Sigmoid colon (tissue), 7 donors: ENCODE measurements around the gene ARHGAP22. TPM values are rescaled to one million over a fixed set of nuclear protein-coding genes. Genes with fewer than 3 reads are reported as not detected.

ENCODE experiments used
- DNase-seq: peaks from one replicate; pipeline ENCODE4 v3.0.0-alpha.2; 2019
- H3K27ac ChIP-seq, 4 donors: fragments of 200-600 bp; sonication (generic); one replicate each; pipeline ENCODE4 v1.5.1; 2016 to 2019; ENCODE audit warnings: mild to moderate bottlenecking in 1 of 4
- H3K27me3 ChIP-seq, 3 donors: fragments of 200-600 bp; sonication (generic); one replicate each; pipeline ENCODE4 v1.5.1; 2019; ENCODE audit warnings: mild to moderate bottlenecking in 1 of 3
- H3K36me3 ChIP-seq, 4 donors: fragments of 200-600 bp; sonication (generic); one replicate each; pipeline ENCODE4 v1.5.1; 2016 to 2019
- H3K4me1 ChIP-seq, 4 donors: fragments of 200-600 bp; sonication (generic); one replicate each; pipeline ENCODE4 v1.5.1; 2017 to 2019
- H3K4me3 ChIP-seq, 4 donors: fragments of 200-600 bp; sonication (generic); one replicate each; pipeline ENCODE4 v1.5.1; 2017 to 2019; ENCODE audit warnings: mild to moderate bottlenecking in 2 of 4, moderate library complexity in 1 of 4
- H3K9me3 ChIP-seq, 4 donors: fragments of 200-600 bp in 3 of 4; sonication (generic) in 3 of 4; one replicate each; pipeline versions ENCODE4 v1.5.1 to v1.6.1; 2013 to 2019
- CTCF ChIP-seq, 4 experiments: fragments of 450-650 bp in 3 of 4; fragments of 200-600 bp in 1 of 4; IDR thresholded peaks; one replicate each; pipeline ENCODE4 v1.5.1; 2016 to 2019; ENCODE audit warnings: antibody characterized with exemption in 4 of 4, mild to moderate bottlenecking in 3 of 4, moderate library complexity in 2 of 4
- EP300 ChIP-seq, 4 donors: sonication (generic); formaldehyde crosslinking; IDR thresholded peaks; one replicate each; pipeline ENCODE4 v1.6.1; 2017; ENCODE audit warnings: antibody characterized with exemption in 4 of 4
- POLR2A ChIP-seq, 2 donors: fragments of 450-650 bp; IDR thresholded peaks; one replicate each; pipeline ENCODE4 v1.6.1; 2016; ENCODE audit warnings: antibody characterized with exemption in 2 of 2, mild to moderate bottlenecking in 2 of 2, moderate library complexity in 2 of 2
- POLR2AphosphoS5 ChIP-seq, 4 donors: sonication (generic); formaldehyde crosslinking; IDR thresholded peaks; one replicate each; pipeline ENCODE4 v1.6.1; 2017; ENCODE audit warnings: antibody characterized with exemption in 4 of 4
- WGBS, 2 donors: extraction: QIAGEN DNeasy Blood & Tissue Kit; methylation state at CpG; one replicate each; pipeline ENCODE4 v1.1.7; 2013; 5-methylcytosine and 5-hydroxymethylcytosine counted together
- intact Hi-C: fragments of 100-400 bp; cut with DNase I; formaldehyde crosslinking; loops from one replicate; pipeline ENCODE4 v1.15.1; 2023
- polyA plus RNA-seq, 3 donors: library from polyadenylated mRNA; stranded (reverse); fragments of 200-250 nt; gene quantifications; one replicate each; pipeline ENCODE4 v1.2.3, GENCODE V29; 2013
- total RNA-seq, 4 donors: library from RNA; depleted of rRNA; stranded (reverse); fragments of >200 nt; gene quantifications; one replicate each; pipeline ENCODE4 v1.1.0, GENCODE V29; 2016
- donor health status: healthy with polysubstance abuse.
- donor health status: Bipolar disorder and iron deficiency.
- donor health status: healthy.

Gene ARHGAP22
- total and polyA plus RNA-seq, 7 donors, result 1.2 to 6.4 (median 3.1) TPM

- Histone ChIP-seq H3K36me3 (peaks cover 0 to 39% (median 11%) of the 10 kb centered on the region in 4 donors), H3K9me3 (peaks cover 0 to 12% (median 0%) of the 10 kb centered on the region in 4 donors)
- 98% methylated on average over 6 of the region's 6 CpGs for WGBS, 2 donors
These were observed 194.4 kb downstream of the ARHGAP22 start for GRCh38 chr10:48410503-48410902.

GRCh38 chr10:48406658-48407057, 198.2 kb downstream of the ARHGAP22 start:
- no peak for DNase-seq
- no peaks in the 10 kb centered on the region for H3K27me3 ChIP-seq
- TF ChIP-seq POLR2AphosphoS5 (IDR thresholded peaks at IDR 0.05) (no peak), CTCF (IDR thresholded peaks at IDR 0.05) (no peak), POLR2A (IDR thresholded peaks at IDR 0.05) (no peak), EP300 (IDR thresholded peaks at IDR 0.05) (no peak)
- H3K4me1 ChIP-seq, result no peaks in the 10 kb centered on the region
- intact Hi-C loops, result no loop called here
- H3K27ac ChIP-seq, result no peak overlapping the region
- no peak overlapping the region for H3K4me3 ChIP-seq
- H3K9me3 ChIP-seq, result no peaks in the 10 kb centered on the region
- peaks cover 0 to 26% (median 5%) of the 10 kb centered on the region in 4 donors for H3K36me3 ChIP-seq
- 94% methylated on average over 4 of the region's 4 CpGs for WGBS, 2 donors

More at GRCh38 chr10:48410503-48410902, 194.4 kb downstream of the ARHGAP22 start:
- no peak for DNase-seq
- Histone ChIP-seq H3K4me1 (no peaks in the 10 kb centered on the region), H3K27me3 (no peaks in the 10 kb centered on the region), H3K4me3 (no peak overlapping the region), H3K27ac (no peak overlapping the region)
- TF ChIP-seq POLR2A (IDR thresholded peaks at IDR 0.05), result no peak
- no peak for TF ChIP-seq POLR2AphosphoS5 (IDR thresholded peaks at IDR 0.05)
- TF ChIP-seq EP300 (IDR thresholded peaks at IDR 0.05), result no peak
- no peak for TF ChIP-seq CTCF (IDR thresholded peaks at IDR 0.05)
- intact Hi-C loops, result no loop called here

GRCh38 chr10:48406204-48406603, 198.7 kb downstream of the ARHGAP22 start:
- intact Hi-C loops, result no loop called here
- Histone ChIP-seq H3K27me3 (no peaks in the 10 kb centered on the region), H3K9me3 (no peaks in the 10 kb centered on the region), H3K4me1 (no peaks in the 10 kb centered on the region), H3K36me3 (peaks cover 0 to 21% (median 3%) of the 10 kb centered on the region in 4 donors), H3K27ac (no peak overlapping the region), H3K4me3 (no peak overlapping the region)
- TF ChIP-seq POLR2A (IDR thresholded peaks at IDR 0.05), result no peak
- TF ChIP-seq CTCF (IDR thresholded peaks at IDR 0.05), result no peak
- TF ChIP-seq POLR2AphosphoS5 (IDR thresholded peaks at IDR 0.05), result no peak
- TF ChIP-seq EP300 (IDR thresholded peaks at IDR 0.05), result no peak
- 61 to 97% methylated on average over 3 of the region's 3 CpGs for WGBS, 2 donors
- no peak for DNase-seq

- peaks cover 0 to 6% (median 0%) of the 10 kb centered on the region in 4 donors for H3K36me3 ChIP-seq
- 89 to 93% methylated on average over 4 of the region's 4 CpGs for WGBS, 2 donors
- intact Hi-C loops, result no loop called here
- H3K9me3 ChIP-seq, result no peaks in the 10 kb centered on the region
- no peak for DNase-seq
- no peak overlapping the region for H3K4me3 ChIP-seq
- no peak for TF ChIP-seq POLR2AphosphoS5 (IDR thresholded peaks at IDR 0.05)
- no peak for TF ChIP-seq EP300 (IDR thresholded peaks at IDR 0.05)
- TF ChIP-seq CTCF (IDR thresholded peaks at IDR 0.05), result no peak
- no peak for TF ChIP-seq POLR2A (IDR thresholded peaks at IDR 0.05)
- no peak overlapping the region for H3K27ac ChIP-seq
- no peaks in the 10 kb centered on the region for H3K27me3 ChIP-seq
- H3K4me1 ChIP-seq, result peaks cover 0 to 11% (median 10%) of the 10 kb centered on the region in 4 donors
These were observed 200.2 kb downstream of the ARHGAP22 start for GRCh38 chr10:48404646-48405045.

- TF ChIP-seq CTCF (IDR thresholded peaks at IDR 0.05), result no peak
- TF ChIP-seq POLR2AphosphoS5 (IDR thresholded peaks at IDR 0.05), result no peak
- no peak for TF ChIP-seq POLR2A (IDR thresholded peaks at IDR 0.05)
- no peak for TF ChIP-seq EP300 (IDR thresholded peaks at IDR 0.05)
- H3K27ac ChIP-seq, result no peak overlapping the region
- no peak for DNase-seq
- intact Hi-C loops, result no loop called here
- H3K9me3 ChIP-seq, result no peaks in the 10 kb centered on the region
- peaks cover 0 to 31% (median 29%) of the 10 kb centered on the region in 4 donors for H3K4me1 ChIP-seq
- H3K36me3 ChIP-seq, result no peaks in the 10 kb centered on the region
- H3K4me3 ChIP-seq, result no peak overlapping the region
- no peaks in the 10 kb centered on the region for H3K27me3 ChIP-seq
- WGBS, 2 donors, result 95 to 100% methylated on average over 1 of the region's 1 CpG
These were observed 204.0 kb downstream of the ARHGAP22 start for GRCh38 chr10:48400850-48401220.
